Liver (tissue), 3 donors: ENCODE data around the gene COL11A2.

ENCODE experiments used
- EGR1 ChIP-seq, 2 donors: IDR thresholded peaks; 2 replicates each; pipeline ENCODE4 v1.6.1; 2016 to 2018; ENCODE audit warnings: antibody characterized with exemption in 2 of 2, low read depth in 2 of 2
- FOXA1 ChIP-seq: IDR thresholded peaks from 2 replicates; pipeline ENCODE4 v1.6.1; 2016; ENCODE audit warnings: antibody characterized with exemption
- GABPA ChIP-seq, 2 donors: IDR thresholded peaks in 1 of 2; conservative IDR thresholded peaks in 1 of 2; 2 replicates each; pipeline ENCODE4 v1.6.1; 2016; ENCODE audit warnings: antibody characterized with exemption in 2 of 2, mild to moderate bottlenecking in 1 of 2, moderate library complexity in 1 of 2
- JUND ChIP-seq, 2 donors: IDR thresholded peaks; 2 replicates each; pipeline ENCODE4 v1.6.1; 2016; ENCODE audit warnings: antibody characterized with exemption in 2 of 2
- NR2F2 ChIP-seq: IDR thresholded peaks from 2 replicates; pipeline ENCODE4 v1.6.1; 2016; ENCODE audit warnings: antibody characterized with exemption
- RAD21 ChIP-seq, 2 donors: IDR thresholded peaks; 2 replicates each; pipeline ENCODE4 v1.6.1; 2016; ENCODE audit warnings: antibody characterized with exemption in 2 of 2, mild to moderate bottlenecking in 2 of 2
- RXRA ChIP-seq, 2 donors: IDR thresholded peaks; 2 replicates each; pipeline ENCODE4 v1.6.1; 2017 to 2018; ENCODE audit warnings: antibody characterized with exemption in 2 of 2, mild to moderate bottlenecking in 1 of 2
- SP1 ChIP-seq: IDR thresholded peaks from 2 replicates; pipeline ENCODE4 v1.6.1; 2018; ENCODE audit warnings: antibody characterized with exemption, mild to moderate bottlenecking
- TAF1 ChIP-seq: conservative IDR thresholded peaks from 2 replicates; pipeline ENCODE4 v1.6.1; 2016; ENCODE audit warnings: antibody characterized with exemption, mild to moderate bottlenecking
- YY1 ChIP-seq: IDR thresholded peaks from 2 replicates; pipeline ENCODE4 v1.6.1; 2016; ENCODE audit warnings: antibody characterized with exemption, mild to moderate bottlenecking
- TF ChIP-seq, protein P1 (sequence below): fragments of 150-350 bp; IDR thresholded peaks from 2 replicates; pipeline ENCODE4 v1.5.1; 2017; ENCODE audit warnings: improper control_type of control experiment, low read depth, low read length; ENCODE audit not compliant: missing input control
- TF ChIP-seq, protein P2 (sequence below): IDR thresholded peaks from 2 replicates; pipeline ENCODE4 v1.6.1; 2016; ENCODE audit warnings: antibody characterized with exemption, mild to moderate bottlenecking
- donor health status: healthy.
- donor health status: healthy.

DNA sequence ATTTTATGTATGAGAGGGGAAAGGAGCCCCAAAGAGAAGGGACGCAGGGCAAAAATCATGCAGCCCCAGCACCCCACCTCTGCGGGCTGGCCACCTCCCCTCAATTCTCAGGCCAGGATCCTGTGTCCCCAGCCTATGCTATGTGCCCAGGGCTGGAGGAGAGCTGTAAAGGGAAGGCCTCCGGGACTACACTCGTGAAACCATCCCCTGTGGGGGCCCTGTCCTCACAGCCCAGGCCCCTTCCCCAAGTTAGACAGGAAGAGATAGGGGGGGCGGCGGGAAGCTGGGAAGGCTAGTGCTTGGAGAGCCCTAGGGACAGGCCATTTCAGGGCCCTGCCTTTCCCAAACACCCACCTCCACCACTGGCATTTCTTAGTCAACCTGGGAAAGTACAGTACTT, 1.4 kb upstream of the COL11A2 start:
- TF ChIP-seq RAD21 (IDR thresholded peaks at IDR 0.05) (no peak), FOXA1 (no peak), TAF1 (no peak), EGR1 (IDR thresholded peaks at IDR 0.05; ENCODE audit: low read depth in 2 of 2) (no peak), RXRA (IDR thresholded peaks at IDR 0.05) (no peak), SP1 (no peak), GABPA (IDR thresholded peaks at IDR 0.05 in 1 of 2, conservative IDR thresholded peaks at IDR 0.05 in 1 of 2) (no peak), YY1 (no peak), NR2F2 (no peak), JUND (IDR thresholded peaks at IDR 0.05) (no peak)
- TF ChIP-seq, protein P1, sequence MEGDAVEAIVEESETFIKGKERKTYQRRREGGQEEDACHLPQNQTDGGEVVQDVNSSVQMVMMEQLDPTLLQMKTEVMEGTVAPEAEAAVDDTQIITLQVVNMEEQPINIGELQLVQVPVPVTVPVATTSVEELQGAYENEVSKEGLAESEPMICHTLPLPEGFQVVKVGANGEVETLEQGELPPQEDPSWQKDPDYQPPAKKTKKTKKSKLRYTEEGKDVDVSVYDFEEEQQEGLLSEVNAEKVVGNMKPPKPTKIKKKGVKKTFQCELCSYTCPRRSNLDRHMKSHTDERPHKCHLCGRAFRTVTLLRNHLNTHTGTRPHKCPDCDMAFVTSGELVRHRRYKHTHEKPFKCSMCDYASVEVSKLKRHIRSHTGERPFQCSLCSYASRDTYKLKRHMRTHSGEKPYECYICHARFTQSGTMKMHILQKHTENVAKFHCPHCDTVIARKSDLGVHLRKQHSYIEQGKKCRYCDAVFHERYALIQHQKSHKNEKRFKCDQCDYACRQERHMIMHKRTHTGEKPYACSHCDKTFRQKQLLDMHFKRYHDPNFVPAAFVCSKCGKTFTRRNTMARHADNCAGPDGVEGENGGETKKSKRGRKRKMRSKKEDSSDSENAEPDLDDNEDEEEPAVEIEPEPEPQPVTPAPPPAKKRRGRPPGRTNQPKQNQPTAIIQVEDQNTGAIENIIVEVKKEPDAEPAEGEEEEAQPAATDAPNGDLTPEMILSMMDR, result no peak
- TF ChIP-seq, protein P2, sequence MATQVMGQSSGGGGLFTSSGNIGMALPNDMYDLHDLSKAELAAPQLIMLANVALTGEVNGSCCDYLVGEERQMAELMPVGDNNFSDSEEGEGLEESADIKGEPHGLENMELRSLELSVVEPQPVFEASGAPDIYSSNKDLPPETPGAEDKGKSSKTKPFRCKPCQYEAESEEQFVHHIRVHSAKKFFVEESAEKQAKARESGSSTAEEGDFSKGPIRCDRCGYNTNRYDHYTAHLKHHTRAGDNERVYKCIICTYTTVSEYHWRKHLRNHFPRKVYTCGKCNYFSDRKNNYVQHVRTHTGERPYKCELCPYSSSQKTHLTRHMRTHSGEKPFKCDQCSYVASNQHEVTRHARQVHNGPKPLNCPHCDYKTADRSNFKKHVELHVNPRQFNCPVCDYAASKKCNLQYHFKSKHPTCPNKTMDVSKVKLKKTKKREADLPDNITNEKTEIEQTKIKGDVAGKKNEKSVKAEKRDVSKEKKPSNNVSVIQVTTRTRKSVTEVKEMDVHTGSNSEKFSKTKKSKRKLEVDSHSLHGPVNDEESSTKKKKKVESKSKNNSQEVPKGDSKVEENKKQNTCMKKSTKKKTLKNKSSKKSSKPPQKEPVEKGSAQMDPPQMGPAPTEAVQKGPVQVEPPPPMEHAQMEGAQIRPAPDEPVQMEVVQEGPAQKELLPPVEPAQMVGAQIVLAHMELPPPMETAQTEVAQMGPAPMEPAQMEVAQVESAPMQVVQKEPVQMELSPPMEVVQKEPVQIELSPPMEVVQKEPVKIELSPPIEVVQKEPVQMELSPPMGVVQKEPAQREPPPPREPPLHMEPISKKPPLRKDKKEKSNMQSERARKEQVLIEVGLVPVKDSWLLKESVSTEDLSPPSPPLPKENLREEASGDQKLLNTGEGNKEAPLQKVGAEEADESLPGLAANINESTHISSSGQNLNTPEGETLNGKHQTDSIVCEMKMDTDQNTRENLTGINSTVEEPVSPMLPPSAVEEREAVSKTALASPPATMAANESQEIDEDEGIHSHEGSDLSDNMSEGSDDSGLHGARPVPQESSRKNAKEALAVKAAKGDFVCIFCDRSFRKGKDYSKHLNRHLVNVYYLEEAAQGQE, result no peak
